ENCODE data around the gene VIPR2. TPM values are rescaled to one million over a fixed set of nuclear protein-coding genes. Genes with fewer than 3 reads are reported as not detected.

The VIPR2 gene
- total RNA-seq, 1 donor from 2014 or later, result 1.6 TPM

DNA sequence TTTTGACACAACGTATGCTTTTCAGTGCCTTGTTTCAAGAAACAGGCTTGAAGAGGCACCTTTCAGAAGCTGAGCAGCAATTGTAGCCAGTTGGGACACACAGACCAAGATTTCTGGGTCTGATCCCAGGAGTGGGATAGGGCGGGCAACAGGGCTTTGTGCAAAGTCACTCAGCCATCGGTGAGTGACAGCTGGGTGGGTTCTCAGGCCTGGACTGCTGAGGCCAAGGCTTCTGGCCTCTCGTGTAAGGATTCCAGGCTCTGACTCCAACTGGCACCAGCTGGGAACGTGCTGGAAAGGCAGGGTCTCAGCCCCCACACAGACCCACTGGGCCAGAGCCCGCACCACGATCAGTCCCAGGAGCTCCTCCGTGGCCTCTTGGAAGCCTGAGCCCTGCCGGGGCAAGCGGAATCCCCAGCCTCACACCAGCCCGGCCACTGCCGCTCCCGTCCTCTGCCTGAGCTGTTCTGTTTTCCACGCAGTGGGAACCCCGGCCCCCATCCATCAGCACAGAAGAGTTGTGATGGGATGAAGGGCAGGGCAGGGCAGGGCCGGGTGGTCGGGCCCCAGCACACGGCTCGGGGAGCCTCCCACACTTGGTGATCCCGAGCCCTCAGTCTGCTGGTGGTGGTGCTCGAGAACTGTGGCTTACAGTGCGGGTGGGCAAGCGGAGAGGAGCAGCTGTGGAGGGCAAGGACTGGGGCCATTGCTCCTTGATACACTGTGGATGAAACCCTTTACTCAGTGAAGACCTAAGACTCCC lies 46.8 kb downstream of the VIPR2 start:
- H3K27me3 Mint-ChIP-seq, result no peaks in the 10 kb centered on the region
- H3K9me3 Mint-ChIP-seq, result peaks cover 10% of the 10 kb centered on the region
- H3K36me3 Mint-ChIP-seq (ENCODE audit: low read depth), result peaks cover 7% of the 10 kb centered on the region
- no peaks in the 10 kb centered on the region for H3K4me1 Mint-ChIP-seq
- H3K27ac Mint-ChIP-seq, result no peak overlapping the region
- H3K4me3 Mint-ChIP-seq, result no peak overlapping the region
- DNase-seq, result no peak
- intact Hi-C loops (cut with micrococcal nuclease), result no loop called here

DNA sequence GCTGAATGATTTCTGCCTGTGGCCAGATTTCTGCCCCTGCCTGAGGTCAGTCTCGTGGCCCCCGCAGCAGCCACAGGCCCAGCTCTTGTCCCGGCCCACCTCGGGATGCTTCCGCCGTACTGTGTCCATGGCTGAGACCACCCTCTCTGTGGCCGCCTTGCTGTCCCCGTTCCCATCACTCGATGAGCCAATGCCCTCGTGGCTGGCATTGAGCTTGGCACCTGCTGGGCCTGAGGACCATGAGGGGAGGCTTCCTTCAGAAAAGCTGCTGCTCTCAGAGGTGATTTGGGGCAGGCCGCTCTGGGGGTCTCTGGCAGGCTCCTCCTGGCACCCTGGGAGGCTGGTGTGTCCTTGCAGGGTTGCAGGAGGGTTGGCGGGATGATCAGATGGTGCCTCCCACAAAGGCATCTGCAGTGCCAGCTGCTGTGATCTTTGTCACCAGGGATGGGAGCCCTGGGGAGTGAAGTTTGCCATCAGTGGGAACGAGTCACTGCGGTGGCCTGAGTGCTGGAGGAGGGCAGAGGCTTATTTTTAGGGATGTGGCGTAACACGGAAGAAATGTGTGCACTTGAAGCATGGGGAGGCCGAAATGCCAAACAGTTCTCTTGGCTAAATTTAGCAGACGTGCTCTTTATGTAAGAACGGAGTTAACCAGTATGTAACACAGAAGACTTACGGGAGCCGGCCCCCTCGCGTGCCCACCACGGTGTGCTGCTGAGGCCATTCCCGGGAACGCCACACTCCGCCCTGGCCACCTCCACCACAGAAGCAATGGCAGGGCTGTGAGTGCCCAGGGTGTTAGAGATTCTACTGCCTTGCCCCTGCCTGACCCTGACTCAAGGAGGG lies 47.7 kb downstream of the VIPR2 start:
- H3K36me3 Mint-ChIP-seq (ENCODE audit: low read depth), result peaks cover 1% of the 10 kb centered on the region
- peaks cover 7% of the 10 kb centered on the region for H3K9me3 Mint-ChIP-seq
- no peaks in the 10 kb centered on the region for H3K27me3 Mint-ChIP-seq

DNA sequence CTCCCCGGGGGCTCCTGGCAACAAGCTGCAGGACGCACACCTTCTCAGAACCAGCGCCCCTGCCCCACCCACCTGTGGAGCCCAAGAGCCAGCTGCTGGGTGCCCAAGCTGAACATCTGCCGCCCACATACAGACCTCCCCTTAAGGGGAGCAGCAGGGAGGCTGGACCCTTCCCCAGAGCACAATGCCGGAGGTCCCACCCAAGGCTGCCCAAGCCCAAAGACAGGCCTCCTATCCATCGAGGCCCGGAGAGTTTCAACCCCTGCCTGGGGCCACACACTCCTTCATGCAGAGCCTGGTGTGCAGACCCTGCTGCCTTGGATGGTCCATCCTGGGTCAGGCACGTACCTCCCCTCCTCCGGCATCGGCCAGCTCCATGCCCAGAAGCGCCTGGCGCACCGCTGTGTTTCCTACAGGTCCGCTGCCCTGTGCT lies 48.7 kb downstream of the VIPR2 start:
- no peaks in the 10 kb centered on the region for H3K27me3 Mint-ChIP-seq
- H3K36me3 Mint-ChIP-seq (ENCODE audit: low read depth), result no peaks in the 10 kb centered on the region
- H3K27ac Mint-ChIP-seq, result no peak overlapping the region
- no peak overlapping the region for H3K4me3 Mint-ChIP-seq
- intact Hi-C loops (cut with micrococcal nuclease), result no loop called here
- DNase-seq, result no peak
- H3K4me1 Mint-ChIP-seq, result no peaks in the 10 kb centered on the region
- peaks cover 3% of the 10 kb centered on the region for H3K9me3 Mint-ChIP-seq

More for the DNA sequence above, 47.7 kb downstream of the VIPR2 start:
- intact Hi-C loops (cut with micrococcal nuclease), result no loop called here
- Mint-ChIP-seq H3K27ac (no peak overlapping the region), H3K4me1 (no peaks in the 10 kb centered on the region), H3K4me3 (no peak overlapping the region)
- no peak for DNase-seq

DNA sequence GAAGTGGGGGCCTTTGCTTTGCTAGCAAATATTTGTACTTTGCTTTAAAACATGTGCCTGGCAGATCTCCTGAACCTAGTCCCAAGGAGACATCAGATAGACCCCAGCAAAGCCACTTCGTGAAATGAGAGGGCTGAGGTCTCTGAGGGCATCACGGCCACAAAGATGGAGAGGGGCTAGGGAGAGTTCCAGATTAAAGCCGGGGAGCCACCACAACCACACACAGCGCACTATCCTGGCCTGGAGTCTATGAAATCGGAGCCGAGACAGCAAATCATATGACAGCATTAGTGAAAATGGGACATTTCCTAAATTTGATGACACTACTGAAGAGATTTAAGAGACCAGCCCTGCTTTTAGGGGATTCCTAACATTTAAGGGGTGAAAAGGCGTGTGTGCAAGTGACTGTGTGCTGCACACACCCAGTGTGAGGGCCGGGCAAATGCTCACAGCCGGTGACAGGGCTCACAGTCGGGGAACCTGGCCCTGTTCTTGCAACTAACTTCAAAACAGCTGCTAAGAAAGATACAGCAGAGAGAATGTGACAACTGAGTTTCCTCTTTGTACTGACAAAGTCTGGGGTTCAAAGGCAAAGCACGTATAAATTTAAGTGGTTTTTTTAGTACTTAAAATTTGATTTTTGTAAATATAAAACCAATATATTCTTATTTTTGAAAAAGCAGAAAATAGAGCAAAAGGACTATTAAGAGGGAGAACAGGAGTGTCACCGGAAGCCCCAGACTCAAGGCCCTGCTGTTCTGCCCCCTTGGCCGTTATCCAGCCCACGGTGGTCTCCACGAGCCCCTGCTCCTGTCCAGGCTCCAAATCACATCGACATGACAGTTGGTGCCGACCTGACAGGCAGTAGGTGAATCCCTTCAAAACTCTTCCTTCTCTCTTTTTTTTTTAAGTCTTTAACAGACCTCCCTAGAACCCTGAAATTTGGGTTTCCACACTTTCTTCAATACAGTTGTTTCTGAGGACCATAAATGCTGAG lies 49.5 kb downstream of the VIPR2 start:
- Mint-ChIP-seq H3K36me3 (ENCODE audit: low read depth) (no peaks in the 10 kb centered on the region), H3K27me3 (no peaks in the 10 kb centered on the region), H3K4me1 (no peaks in the 10 kb centered on the region), H3K4me3 (no peak overlapping the region), H3K9me3 (no peaks in the 10 kb centered on the region), H3K27ac (no peak overlapping the region)
- intact Hi-C loops (cut with micrococcal nuclease), result no loop called here
- no peak for DNase-seq

DNA sequence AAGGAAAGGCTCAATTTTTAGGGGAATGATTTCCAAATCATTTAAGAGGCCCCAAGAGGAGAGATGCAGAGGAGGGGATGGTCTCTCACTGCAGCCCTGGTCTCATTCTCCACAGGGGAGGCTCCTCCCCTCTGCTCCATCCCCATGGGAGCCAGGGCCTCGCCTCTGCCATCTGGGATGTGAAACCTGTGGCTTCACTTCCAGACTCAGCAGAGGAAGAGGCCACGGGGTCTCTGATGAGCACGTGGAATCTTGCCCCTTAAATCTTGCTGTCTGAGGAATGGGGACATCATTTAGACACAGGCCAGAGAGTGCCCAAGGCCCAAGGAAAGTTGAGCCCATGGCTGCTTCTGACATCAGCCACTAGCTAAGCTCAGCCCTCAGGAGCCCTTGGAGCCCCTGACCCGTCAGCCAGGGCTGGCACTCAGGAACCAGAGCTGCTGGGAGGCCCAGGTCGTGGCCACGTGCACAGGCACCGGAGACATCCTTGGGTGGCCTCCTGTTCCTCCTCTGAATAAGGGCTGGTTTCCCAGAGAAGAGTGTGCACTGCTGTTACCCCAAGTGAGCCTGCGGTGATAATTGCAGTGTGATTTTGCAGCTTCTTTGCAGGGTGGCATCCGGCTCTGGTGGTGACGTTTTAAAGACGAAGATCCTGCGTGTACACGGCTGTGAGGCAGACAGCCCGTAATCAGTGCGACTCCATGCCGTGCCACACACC lies 50.5 kb downstream of the VIPR2 start:
- no peaks in the 10 kb centered on the region for H3K4me1 Mint-ChIP-seq
- no peaks in the 10 kb centered on the region for H3K9me3 Mint-ChIP-seq
- H3K4me3 Mint-ChIP-seq, result no peak overlapping the region
- intact Hi-C loops (cut with micrococcal nuclease), result no loop called here
- H3K27me3 Mint-ChIP-seq, result no peaks in the 10 kb centered on the region
- H3K36me3 Mint-ChIP-seq (ENCODE audit: low read depth), result no peaks in the 10 kb centered on the region
- DNase-seq, result no peak
- no peak overlapping the region for H3K27ac Mint-ChIP-seq

DNA sequence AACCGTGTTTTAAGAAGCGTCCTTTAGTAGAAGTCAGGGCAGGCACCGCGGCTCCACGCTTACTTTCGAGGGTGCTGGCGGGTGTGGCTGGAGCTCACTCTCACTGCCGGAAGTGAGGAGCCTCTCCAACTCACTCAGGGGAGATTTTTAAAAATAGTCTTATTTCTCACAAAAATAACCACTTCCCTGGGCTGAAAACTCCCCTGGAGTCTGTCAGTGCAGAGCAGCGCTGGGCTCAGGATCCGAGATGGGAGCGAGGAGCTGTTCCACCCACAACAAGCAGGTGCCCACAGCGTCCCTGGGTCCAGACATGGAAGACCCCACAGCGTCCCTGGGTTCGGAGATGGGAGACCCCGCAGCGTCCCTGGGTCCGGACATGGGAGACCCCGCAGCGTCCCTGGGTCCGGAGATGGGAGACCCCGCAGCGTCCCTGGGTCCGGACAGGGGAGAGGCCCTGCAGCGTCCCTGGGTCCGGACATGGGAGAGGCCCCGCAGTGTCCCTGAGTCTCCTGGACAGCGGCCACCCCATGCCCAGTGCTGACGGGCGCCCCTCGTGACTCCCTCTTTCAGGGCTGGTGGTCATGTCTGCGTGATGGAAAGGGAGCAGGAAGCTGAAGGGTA lies 51.2 kb downstream of the VIPR2 start:
- Mint-ChIP-seq H3K27ac (no peak overlapping the region), H3K4me3 (no peak overlapping the region), H3K27me3 (no peaks in the 10 kb centered on the region), H3K4me1 (no peaks in the 10 kb centered on the region), H3K9me3 (no peaks in the 10 kb centered on the region), H3K36me3 (ENCODE audit: low read depth) (no peaks in the 10 kb centered on the region)
- intact Hi-C loops (cut with micrococcal nuclease), result no loop called here
- DNase-seq, result no peak

DNA sequence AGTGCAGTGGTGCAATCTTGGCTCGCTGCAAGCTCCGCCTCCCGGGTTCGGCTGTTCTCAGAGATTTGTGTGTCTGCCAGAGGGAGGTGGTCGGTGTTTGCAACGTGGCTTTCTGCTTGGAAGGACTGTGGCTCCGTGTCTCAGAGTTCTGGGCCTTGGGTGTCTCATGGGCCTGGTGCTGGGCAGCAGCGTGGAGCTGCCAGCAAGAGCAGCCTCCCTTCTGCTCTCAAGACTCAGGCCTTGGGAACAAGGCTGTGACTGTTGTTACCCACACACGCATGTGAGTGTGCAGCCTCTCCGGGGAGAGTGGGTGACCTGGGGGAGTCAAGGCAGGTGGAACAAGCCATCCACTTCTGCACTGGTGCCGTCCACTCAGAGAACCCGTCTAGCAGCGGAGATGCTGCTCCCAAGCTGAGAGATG lies 52.0 kb downstream of the VIPR2 start:
- Mint-ChIP-seq H3K4me1 (no peaks in the 10 kb centered on the region), H3K36me3 (ENCODE audit: low read depth) (no peaks in the 10 kb centered on the region), H3K9me3 (no peaks in the 10 kb centered on the region), H3K4me3 (no peak overlapping the region), H3K27ac (no peak overlapping the region), H3K27me3 (no peaks in the 10 kb centered on the region)
- DNase-seq, result no peak
- intact Hi-C loops (cut with micrococcal nuclease), result no loop called here

DNA sequence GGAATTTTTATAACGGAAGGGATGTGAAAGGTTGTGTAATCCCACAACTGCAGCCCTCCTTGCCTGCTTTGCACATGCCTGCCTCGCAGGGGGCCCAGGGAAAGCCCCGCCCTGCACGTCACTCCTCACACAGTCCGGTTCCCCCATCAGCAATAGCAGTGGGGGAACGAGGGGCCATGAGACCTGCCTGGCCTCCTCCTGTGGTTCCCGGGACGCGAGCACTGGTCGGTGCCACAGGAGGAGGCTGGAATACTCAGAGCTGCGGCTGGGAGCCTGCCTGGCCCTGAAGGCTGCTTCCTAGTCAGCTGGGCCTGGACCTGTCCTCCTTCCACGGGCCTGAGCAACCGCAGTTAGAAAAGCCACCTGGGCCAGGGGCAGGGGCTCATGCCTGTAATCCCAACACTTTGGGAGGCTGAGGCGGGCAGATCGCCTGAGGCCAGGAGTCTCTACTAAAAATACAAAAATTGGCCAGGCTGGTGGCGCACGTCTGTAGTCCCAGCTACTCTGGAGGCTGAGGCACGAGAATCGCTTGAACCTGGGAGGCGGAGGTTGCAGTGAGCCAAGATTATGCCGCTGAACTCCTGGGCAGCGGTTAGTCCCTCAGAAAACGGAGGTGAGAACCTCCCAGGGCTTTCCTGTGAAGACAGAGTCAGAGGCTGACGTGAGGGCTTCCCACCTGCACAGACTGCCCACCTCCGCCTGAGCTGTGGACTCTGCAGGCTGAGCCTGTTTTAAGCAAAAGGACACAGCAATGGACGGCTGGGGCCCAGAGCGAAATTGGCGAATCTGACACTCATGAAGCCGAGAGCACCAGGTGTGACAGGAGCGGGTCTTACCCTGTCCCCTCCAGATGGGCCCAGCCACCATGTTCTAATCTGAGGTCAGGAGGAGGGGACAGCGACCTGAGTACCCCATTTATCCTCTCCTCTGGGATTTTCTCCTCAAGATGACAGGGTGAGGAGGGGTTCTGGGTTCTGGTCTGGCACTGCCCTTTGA lies 52.9 kb downstream of the VIPR2 start:
- no peak overlapping the region for H3K4me3 Mint-ChIP-seq
- H3K27ac Mint-ChIP-seq, result no peak overlapping the region
- H3K9me3 Mint-ChIP-seq, result no peaks in the 10 kb centered on the region
- no peaks in the 10 kb centered on the region for H3K36me3 Mint-ChIP-seq (ENCODE audit: low read depth)
- H3K27me3 Mint-ChIP-seq, result no peaks in the 10 kb centered on the region
- no peak for DNase-seq
- intact Hi-C loops (cut with micrococcal nuclease), result no loop called here
- no peaks in the 10 kb centered on the region for H3K4me1 Mint-ChIP-seq

DNA sequence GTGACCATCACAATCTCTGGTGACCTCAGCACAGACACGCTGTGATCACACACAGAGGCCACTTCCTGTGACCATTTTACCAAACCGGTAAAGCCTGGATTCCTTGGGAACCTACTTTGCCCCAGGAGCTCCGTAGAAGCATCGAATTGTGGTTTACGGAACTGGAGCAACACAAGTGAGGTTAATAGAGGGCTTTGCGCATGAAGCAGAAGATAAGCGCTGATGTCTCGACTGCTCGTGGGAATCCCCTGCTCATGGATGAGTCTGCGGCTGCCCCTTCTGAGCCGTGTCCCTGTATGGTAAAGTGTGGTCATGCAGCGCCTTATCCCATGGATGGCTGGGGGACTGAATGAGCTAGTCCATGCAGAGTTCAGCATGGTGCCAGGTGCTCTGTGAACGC lies 53.6 kb downstream of the VIPR2 start:
- H3K4me3 Mint-ChIP-seq, result no peak overlapping the region
- intact Hi-C loops (cut with micrococcal nuclease), result no loop called here
- H3K9me3 Mint-ChIP-seq, result no peaks in the 10 kb centered on the region
- H3K36me3 Mint-ChIP-seq (ENCODE audit: low read depth), result no peaks in the 10 kb centered on the region
- no peak overlapping the region for H3K27ac Mint-ChIP-seq
- DNase-seq, result no peak
- no peaks in the 10 kb centered on the region for H3K27me3 Mint-ChIP-seq
- H3K4me1 Mint-ChIP-seq, result no peaks in the 10 kb centered on the region

DNA sequence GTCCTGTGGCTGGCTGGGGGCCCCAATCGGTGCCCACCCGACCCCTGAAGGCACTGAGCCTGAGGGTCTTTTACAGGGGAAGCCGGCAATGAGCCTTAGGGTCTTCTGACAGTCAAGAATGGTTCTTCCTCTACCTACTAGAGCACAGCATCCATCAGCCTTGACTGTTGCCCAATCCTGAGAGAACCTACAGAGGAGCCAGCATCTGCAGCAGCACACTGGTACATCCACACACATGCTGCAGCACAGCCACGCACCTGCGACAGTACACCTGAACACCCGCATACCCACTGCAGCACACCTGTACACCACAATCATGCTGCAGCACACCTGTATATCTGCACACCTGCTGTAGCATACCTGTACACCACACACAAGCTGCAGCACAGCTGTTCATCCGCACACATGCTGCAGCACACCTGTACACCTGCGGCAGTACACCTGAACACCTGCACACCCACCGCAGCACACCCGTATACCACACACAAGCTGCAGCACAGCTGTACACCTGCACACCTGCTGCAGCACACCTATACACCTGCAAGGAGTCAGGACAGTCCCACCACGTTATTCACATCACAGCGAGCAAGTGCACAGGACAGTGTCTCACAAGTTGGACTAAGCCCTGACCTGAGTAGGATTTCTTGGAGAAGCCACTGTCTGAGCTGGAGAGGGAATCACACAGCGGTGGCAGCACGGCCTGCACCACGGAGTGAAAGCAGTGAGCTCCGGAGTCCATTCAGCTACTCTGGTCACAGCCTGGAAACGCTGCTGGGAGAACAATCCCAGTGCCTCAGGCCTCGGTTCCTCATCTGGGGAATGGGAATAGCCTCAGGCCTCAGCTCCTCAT lies 56.4 kb downstream of the VIPR2 start:
- no peak overlapping the region for H3K4me3 Mint-ChIP-seq
- intact Hi-C loops (cut with micrococcal nuclease), result no loop called here

DNA sequence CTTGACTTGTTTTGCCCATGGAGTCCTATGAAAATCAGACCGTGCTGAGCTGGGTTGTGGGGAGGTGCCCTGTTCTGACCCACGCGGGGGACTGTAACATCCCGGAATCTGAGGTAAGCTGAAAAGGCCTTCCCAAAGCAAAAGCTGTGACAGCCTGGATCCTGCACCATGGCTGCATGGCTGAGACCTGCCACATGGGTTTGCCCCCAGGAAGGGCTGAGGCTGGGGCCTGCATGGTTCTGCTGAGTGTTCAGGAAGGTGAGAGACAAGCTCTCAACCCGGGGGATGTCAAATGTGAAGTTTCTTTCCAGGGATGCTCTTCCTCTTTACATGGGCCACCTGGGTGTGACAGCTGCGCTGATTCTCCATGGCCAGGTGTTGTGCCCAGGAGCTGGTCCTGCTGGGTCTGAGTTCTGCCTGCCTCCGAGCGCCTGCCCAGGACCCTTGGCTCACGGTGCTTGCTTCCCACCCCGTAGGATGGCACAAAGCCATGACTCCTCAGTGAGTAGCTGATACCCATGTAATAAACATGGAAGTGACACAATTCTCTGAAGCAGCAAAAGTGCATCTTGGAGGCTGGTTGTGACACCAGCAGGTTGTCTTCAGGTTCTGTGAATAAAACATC lies 58.3 kb downstream of the VIPR2 start:
- no peaks in the 10 kb centered on the region for H3K27me3 Mint-ChIP-seq
- DNase-seq, result no peak
- H3K36me3 Mint-ChIP-seq (ENCODE audit: low read depth), result no peaks in the 10 kb centered on the region
- no peak overlapping the region for H3K4me3 Mint-ChIP-seq
- H3K4me1 Mint-ChIP-seq, result peaks cover 2% of the 10 kb centered on the region
- H3K27ac Mint-ChIP-seq, result no peak overlapping the region
- intact Hi-C loops (cut with micrococcal nuclease), result no loop called here
- no peaks in the 10 kb centered on the region for H3K9me3 Mint-ChIP-seq

More for the DNA sequence above, 56.4 kb downstream of the VIPR2 start:
- Mint-ChIP-seq H3K4me1 (peaks cover 2% of the 10 kb centered on the region), H3K9me3 (no peaks in the 10 kb centered on the region), H3K36me3 (ENCODE audit: low read depth) (no peaks in the 10 kb centered on the region), H3K27ac (no peak overlapping the region), H3K27me3 (no peaks in the 10 kb centered on the region)
- no peak for DNase-seq

All from activated CD4-positive, alpha-beta T cell treated with anti-CD3 and anti-CD28 coated beads, Interleukin-2, amount 10 ng/mL, durations not matched to agents 24 days and 14 days (primary cell).